GM21526 (cell line): Measurements from ENCODE around the gene POFUT2.

Experiments
- ATAC-seq: cut with Tn5 transposase; IDR thresholded peaks from one replicate; pipeline ENCODE4 v1.9.1; 2021; ENCODE audit warnings: moderate library complexity; ENCODE audit not compliant: unreplicated experiment, low FRiP score

The POFUT2 gene

DNA sequence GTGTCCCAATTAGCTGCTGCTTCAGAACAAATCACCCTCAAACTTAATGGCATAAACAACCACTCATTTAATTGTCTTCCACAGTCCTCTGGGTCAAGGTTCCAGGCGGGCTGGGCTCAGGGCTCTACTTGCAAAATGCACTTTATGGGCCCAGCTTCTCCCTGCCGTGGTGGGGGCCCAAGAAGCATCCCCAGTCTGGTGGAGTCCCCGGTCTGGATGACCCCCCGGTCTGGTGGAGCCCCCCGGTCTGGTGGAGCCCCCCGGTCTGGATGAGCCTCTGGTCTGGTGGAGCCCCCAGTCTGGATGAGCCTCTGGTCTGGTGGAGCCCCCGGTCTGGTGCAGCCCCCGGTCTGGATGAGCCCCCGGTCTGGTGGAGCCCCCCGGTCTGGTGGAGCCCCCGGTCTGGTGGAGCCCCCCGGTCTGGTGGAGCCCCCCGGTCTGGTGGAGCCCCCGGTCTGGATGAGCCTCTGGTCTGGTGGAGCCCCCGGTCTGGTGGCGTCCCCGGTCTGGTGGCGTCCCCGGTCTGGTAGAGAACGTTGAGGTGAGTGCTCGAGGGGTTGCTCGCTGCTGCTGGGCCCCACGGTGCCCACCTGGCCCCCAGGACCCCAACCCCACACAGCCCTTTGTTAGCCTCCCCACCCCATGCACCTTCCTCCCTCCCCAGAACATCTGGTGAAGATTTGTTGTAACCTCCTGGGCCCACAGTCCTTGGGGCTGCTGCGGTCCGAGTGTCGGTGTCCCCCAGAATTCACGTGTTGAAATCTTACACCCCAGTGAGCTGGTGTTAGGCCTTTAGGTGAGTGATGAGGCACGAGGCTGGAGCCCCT, 33.8 kb downstream of the POFUT2 start:
- ATAC-seq: no peak

DNA sequence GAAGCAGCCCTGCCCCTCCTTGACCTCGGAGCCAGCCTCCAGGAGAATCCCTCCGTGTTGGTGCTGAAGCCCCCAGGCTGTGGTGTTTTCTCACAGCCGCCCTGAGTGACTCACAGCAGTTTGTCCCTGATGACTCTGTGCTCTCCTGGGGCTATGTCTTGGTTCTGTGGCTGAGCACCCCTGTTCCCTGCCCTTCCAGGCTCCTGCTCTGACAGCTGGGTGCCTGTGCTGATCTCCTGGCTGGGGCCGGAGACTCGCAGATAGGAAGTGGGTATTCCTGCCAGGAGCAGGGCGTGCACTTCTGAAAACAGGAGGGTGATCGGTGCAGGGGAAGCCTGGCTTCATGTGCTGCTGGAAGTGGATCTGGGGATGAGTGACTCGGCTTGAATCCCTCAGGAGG, 34.5 kb downstream of the POFUT2 start:
- no peak for ATAC-seq

DNA sequence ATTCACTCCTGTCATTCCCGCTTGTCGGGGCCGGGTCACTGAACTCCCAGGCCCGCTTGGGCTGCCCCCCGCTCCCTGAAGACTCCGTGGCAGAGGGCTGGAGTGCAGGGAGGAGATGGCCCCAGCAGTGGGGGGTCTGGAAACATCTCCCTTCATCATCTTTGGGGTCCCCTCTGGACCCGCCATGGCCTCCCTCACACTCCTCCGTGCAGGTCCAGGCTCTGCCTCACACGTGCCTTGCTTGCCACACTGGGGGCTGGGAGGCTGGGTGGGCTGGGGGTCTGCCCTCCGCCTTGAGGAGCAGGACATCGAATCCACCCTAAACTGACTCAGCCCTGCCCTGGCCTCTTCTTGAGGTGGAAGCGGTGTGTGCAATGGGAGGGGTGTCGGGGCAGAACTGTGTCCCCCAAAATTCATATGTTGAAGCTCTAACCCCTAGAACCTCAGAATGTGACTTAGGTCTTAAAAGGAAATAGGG, 35.2 kb downstream of the POFUT2 start:
- no peak for ATAC-seq

DNA sequence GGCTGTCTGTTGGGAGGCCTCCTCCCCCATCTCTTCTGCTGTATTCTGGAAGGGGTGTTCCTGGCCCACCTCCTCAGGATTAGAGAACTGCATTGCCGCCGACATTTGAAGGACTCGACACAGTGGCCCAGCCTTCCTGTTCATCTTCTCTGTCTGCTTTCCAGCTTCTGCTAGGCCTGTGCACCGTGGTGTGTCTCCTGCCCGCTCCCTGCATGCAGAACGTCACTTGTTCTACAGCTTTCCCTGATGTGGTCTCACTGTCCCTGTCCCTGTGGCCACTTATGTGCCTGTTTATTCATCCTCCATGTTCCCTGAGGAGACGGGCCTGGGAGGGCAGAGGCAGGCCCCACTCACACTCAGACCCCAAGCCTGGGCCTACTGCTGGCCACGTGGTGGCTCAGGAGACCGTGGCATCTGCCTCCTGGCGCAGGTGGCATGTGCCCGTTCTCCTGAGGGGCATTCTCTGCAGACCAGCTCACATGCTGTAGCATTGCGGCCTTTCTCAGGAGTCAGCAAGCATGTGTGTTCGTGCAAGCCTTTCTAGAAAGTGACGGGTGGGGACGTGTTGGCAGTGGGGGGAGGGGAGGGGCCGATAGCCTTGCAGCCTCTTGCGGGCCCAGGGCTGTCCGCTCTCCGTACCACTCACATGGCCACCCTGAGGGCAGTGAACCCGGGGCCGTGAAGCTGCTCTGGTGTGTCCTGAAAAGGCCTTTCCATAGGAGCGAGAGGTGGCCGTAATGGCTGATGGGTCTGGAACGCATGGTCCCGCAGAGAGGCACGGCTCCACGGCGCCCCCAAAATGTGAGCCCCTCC, 35.9 kb downstream of the POFUT2 start:
- ATAC-seq: no peak

DNA sequence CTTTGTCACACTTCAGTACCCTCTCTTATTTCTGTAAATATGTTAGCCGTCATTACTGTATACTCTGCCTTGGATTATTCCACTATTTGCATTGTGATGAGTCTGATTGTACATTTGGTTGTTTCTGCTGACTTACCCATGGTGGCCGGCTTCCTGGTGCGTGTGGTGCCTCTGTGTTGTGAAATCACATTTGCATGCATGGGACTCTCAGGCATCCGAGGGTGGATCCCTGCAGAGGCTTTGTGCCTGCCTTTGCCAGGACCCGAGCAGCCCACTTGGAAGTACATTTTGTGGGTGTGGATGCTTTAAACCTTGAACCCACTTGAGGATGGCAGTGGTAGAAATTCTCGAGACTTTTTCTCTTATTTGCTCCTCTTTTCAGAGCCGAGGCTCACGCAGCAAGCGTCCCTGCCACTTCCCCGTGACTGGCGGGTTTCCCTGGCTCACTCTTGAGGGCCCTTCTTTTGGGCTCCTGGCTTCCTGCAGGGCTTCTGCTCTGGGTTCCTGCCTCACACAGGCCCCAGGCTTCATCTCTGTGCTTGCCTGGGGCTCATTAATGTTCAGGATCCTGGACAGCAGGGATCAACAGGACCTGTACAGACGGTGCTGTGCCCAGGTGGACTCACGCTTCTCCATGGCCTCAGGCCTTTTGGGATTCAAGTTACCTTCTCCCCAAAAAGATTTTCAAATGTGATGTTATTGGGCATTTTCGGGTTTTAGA, 36.6 kb downstream of the POFUT2 start:
- no peak for ATAC-seq

DNA sequence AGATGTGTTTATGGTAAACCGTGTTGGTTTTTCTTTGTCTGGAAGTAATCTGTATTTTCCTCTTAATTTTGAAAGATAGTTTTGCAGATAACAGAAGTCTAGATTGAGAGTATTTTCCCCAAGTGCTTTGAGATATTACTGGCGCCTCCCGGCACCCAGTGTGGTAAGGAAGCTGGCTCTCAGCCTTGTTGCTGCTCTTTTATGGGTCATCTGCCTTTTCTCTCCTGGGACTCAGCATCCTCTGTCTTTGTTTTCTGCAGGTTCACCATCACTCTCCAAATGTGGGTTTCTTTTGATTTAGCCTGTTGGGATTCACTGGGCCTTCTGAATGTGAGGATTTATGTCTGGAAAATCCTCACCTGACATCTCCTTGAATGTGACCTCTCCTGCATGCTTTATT, 37.4 kb downstream of the POFUT2 start:
- no peak for ATAC-seq

DNA sequence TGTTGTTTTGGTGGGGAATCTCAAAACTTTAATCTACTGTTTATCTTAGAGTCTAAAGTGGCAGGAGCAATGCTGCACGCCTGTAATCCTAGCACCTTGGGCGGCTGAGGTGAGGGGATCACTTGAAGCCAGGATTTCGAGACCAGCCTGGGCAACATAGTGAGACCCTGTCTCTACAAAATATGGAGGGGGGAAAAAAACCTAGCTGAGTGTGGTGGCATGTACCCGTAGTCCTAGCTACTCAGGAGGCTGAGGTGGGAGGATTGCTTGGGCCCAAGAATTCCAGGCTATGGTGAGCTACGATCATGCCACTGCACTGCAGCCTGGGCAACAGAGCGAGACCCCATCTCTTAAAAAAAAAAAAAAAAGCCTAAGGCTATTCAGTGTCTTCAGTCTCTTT, 38.1 kb downstream of the POFUT2 start:
- ATAC-seq: no peak

DNA sequence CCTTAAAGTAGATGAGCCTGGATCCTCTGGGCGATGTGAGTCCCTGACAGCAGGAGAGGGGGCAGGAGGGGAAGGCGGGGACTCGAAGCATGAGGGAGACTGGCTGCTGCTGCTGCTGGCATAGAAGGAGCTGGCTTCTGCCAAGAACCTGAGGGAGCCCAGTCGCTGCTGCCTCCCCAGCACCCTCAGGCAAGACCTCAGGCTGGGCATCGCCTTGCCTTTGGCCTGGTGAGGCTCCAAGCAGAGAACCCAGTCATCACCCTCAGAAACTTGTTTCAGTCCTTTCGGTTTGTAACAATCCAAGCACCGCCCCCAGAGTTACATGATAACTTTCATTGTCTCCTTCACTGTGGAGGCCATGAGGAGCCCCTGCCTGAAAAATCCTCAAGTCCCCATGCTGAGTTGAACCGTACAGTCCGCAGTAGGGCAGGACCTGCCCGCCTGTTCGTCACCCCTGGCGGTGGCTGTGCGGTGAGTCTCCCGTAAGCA, 38.8 kb downstream of the POFUT2 start:
- ATAC-seq: no peak

DNA sequence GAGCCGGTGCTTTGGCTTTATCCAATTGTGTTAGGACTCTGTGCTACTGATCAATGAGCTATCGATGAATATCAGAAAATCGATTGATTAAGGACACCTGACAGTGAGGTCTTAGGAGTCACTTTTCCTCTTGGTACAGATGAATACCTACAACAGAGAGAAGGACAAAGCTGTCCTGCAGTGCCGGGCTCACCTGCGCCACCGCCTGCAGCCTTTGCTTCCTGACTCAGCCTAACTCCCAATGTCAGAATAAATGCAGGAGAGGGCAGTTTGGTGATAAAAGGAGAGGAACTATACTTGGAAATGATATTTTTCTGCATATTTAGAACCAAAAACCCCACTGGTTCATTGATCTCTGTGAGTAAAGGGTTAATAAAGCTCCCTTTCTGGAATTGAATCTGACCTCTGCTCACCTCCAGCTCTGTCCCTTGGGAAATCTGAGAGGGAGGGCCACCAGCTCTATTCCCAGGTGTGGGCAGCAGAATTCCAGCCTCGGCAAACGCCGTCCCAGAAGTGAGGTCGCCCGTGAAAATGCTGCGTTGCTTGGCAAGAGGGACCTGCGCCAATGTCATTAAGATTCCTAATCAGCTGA, 39.3 kb downstream of the POFUT2 start:
- ATAC-seq: no peak

DNA sequence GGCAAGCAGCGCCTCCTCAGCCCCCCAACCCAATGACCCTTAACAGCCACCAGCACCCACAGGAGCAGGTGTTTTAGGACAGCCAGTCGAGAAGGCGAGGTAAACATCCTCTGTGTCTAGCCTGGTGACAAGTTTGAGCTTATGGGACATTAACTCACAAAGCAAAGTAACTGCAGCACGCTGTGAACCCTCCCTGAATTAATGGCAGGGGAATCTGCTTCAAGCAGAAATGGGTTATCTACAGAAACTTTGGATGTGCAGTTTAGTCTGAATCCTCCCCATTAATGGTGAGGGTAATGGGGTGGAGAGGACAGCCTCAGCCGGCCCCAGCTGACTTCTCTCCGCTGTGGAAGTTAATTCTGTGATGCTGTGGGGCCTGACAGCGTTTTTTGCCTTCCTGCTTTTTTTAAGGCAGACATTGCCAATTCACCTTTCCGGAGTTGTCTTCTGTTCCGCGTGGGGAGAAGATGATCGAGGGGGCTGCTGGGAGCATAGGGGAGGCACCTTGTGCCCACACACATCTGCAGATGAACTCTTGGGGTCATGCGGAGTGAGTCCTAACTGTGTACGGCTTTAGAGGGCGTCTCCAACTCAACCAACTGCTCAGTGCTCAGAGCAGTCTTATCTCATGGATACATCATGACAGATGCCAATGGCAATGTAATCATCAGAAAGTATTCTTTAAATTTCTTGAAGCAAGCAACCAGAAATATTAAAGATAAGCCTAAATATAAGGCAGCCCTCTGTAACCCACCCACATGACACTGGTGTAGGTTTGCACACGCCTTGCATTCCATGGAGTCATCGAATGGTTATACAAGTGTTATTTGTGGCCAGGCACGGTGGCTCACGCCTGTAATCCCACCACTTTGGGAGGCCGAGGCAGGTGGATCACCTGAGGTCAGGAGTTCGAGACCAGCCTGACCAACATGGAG, 41.0 kb downstream of the POFUT2 start:
- ATAC-seq: no peak

DNA sequence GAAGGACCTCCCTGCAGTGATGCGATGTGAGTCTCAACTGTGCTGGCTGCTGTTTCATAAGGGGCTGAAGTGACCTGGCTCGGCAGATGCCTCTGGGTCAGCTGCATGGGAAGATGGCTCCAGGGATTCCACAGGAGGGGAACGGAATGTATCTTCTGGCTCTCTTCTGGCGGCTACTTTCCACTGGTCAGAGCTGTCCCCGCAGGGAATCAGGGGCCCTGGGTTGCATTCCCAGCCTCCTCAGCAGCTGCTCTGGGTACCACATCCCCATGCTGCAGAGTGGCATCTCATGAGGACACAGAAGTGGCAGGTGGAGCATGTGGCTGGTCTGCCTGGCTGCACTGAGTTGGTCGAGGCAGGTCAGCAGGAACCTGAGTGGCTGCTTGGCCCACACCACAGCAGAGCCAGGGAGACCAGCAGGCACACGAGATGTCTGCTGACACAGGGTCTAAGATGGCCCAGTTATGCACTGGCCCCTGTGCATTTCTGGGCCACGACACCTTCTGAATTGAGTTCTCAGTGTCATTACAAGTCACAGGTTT, 42.8 kb downstream of the POFUT2 start:
- no peak for ATAC-seq

DNA sequence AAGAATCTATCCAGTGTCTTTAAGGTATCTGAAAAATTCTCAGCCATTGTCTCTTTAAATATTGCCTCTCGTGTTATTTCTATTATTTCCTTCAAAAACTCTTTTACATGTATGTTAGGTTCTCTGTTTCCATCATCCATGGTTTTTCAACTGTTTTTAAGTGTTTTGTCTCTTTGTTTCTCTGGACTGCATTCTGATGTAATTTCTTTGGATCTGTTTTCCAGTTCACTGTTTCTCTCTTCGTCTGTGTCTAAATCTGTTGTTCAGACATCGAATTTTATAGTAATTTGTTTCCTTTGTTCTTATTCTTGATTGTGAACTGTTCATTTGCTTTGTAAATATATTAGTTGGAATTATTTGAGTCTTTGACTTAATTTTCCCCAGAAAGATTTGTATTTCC, 44.1 kb downstream of the POFUT2 start:
- ATAC-seq: no peak

DNA sequence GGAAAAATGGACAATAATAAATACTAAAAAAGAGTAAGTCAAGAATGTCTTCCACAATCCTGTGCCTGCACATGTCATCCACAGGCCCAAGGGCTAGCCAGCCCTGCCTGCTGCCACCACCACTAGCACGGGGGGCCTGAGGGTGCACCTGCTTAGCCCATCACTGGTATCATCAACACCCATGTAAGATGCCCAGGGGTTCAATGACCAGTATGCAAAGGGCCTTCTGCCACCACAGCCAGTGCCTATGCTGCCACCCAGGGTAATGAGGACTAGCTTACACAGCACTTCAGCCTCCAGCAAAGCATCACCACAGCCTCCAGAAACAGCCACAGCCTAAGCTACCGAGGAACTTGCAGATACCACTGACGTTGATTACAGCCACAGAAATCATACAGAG, 46.3 kb downstream of the POFUT2 start:
- ATAC-seq: no peak

DNA sequence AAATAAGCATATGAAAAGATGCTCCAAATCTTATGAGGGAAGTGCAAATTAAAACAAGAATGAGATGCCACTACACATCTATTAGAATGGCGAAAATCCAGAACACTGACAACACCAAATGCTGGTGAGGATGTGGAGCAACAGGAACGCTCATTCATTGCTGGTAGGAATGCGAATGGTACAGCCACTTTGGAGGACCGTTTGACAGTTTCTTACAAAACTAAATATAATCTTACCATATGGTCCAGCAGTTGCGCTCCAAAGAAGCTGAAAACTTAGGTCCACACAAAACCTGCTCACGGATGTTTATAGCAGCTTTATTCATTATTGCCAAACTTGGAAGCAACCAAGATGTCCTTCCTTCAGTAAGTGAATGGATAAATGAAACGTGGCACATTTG, 50.3 kb downstream of the POFUT2 start:
- no peak for ATAC-seq

DNA sequence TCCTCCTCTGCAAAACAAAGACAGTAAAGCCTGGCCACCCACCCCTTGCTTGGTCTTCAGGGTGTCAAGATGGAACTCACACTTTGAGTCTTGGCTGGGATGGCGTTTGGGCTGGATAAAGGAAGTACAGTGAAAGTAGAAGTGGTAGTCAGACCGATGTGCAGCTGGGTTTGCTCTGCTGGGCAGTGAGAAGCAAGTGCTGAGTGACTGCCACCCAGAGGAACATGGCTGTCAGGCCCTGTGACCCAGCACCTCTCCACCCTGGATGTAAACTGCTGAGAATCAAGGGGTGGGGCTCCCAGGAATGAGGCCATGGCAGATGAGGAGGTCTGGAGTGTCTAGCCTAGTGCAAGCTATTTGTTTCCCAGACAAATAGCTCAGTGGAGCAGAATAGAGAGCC, 51.2 kb downstream of the POFUT2 start:
- no peak for ATAC-seq

DNA sequence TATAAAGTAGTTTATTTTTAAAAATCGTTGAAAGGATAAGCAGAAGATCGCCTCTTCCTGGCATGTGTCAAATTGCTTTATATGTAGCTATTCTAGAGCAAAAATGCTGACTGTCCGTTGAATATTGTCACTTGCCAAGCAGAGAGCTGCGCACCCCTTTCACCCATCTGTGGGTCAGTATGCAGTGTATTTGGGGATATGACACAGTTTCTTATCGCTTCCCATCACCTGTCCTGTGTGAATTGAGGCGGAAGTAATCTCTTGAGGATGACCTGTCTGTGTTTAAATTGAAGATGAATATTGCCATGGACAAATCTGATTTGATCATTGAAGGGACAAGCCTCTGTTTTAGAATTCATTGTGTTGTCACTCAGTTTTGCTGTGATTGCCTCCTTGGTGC, 52.2 kb downstream of the POFUT2 start:
- no peak for ATAC-seq

DNA sequence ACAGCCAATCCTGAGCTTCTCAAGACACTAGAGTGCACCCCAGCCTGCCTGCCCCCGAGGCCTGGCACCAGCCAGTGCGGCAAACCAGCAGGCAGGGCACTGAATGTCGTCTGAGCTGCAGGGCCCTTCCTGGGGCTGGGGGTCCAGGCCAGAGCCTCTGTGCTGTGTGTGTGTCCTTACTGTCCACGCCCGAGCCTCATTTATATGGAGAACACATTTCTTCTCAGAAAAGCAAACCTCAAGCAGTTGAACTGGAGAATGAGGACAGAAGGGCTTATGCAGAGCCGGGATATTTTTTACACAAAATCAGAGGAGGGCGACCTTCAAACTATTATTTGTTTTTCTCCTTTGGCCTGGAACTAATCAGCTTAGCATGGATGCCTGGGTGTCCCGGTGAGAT, 52.7 kb downstream of the POFUT2 start:
- ATAC-seq: no peak

DNA sequence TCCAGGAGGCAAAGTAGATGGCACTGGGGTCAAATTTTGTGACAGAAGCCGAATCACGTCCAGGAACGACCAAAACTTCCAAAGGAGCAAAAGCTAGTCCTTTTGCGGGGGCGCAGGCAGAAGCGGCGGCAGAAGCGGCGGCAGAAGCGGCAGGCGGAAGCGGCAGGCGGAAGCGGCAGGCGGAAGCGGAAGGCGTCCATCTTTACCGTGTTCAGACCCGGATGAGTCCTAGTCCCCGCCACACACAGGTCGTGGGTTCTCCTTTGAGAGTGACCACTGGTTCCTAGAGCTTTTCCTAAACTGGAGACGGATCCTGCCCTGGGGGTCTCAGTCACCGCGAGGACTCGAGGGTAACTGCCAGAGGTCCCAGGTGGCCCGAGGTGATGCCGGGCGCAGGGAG, 53.6 kb downstream of the POFUT2 start:
- ATAC-seq: no peak

DNA sequence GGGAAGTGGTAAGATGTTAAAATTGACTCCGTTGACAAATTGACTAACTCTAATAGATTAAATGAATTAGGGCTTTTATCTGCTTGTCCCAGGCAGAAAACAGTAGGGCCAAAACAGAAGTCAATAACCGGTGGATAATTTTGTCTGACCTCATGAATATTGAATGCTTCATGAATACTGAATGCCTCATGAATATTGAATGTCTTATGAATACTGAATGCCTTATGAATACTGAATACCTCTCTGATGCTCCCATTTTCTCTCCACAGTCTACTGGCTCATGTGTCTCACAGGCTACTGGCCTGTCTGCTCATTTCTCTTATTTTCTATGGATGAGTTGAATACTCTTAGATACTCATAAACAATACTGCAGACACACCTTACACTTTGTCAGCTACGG, 56.0 kb downstream of the POFUT2 start:
- no peak for ATAC-seq
